SU-DHL-6 (cell line): ENCODE data around the gene SMOC2.

Experiments
- H2AFZ ChIP-seq: fragments of 200-600 bp; sonication (generic); 2 replicates; pipeline ENCODE4 v1.6.1; 2014; ENCODE audit warnings: low read depth, mild to moderate bottlenecking, moderate library complexity, mixed read lengths, antibody characterized with exemption, low read length; ENCODE audit not compliant: severe bottlenecking
- H3F3A ChIP-seq: fragments of 200-600 bp; shearing (Covaris generic); 2 replicates; pipeline ENCODE4 v1.6.0; 2016; ENCODE audit warnings: antibody characterized with exemption, mild to moderate bottlenecking; ENCODE audit not compliant: insufficient read depth
- H3K27ac ChIP-seq: fragments of 200-600 bp; sonication (generic); 2 replicates; pipeline ENCODE4 v1.5.1; 2016; ENCODE audit warnings: low read depth, mild to moderate bottlenecking, low read length, moderate library complexity, mixed read lengths
- H3K27me3 ChIP-seq: fragments of 200-600 bp; sonication (generic), shearing (Covaris generic); 2 replicates; pipeline ENCODE4 v1.6.0; 2014; ENCODE audit warnings: mild to moderate bottlenecking, low read length
- H3K36me3 ChIP-seq: fragments of 200-600 bp; sonication (generic); 2 replicates; pipeline ENCODE4 v1.6.1; 2014; ENCODE audit warnings: mild to moderate bottlenecking, low read length, mixed read lengths
- H3K4me2 ChIP-seq: fragments of 300-600, 200-600 bp; shearing (Covaris generic), sonication (generic); 2 replicates; pipeline ENCODE4 v1.6.0; 2014; ENCODE audit warnings: low read length, low read depth, mild to moderate bottlenecking; ENCODE audit not compliant: poor library complexity, severe bottlenecking
- H3K4me3 ChIP-seq: fragments of 200-600 bp; sonication (generic); 2 replicates; pipeline ENCODE4 v1.5.1; 2014; ENCODE audit warnings: antibody characterized with exemption, low read length, mild to moderate bottlenecking, mixed read lengths; ENCODE audit not compliant: insufficient read depth, poor library complexity, severe bottlenecking
- H3K79me2 ChIP-seq: fragments of 200-600 bp; sonication (generic); 2 replicates; pipeline ENCODE4 v1.6.1; 2014; ENCODE audit warnings: mild to moderate bottlenecking, low read length, moderate library complexity; ENCODE audit not compliant: insufficient read depth
- H3K9ac ChIP-seq: fragments of 200-600 bp; sonication (generic); 2 replicates; pipeline ENCODE4 v1.7.0; 2014; ENCODE audit warnings: mild to moderate bottlenecking, low read length
- H3K9me2 ChIP-seq: fragments of 200-600 bp; sonication (generic); replicated peaks from 2 replicates; pipeline ENCODE4 v1.6.1; 2014; ENCODE audit warnings: low read length; ENCODE audit not compliant: insufficient read depth
- H3K9me3 ChIP-seq: fragments of 200-600 bp; sonication (generic); 2 replicates; pipeline ENCODE4 v1.6.1; 2014; ENCODE audit warnings: low read length, mixed read lengths; ENCODE audit not compliant: insufficient read depth
- H4K20me1 ChIP-seq: fragments of 200-600 bp; sonication (generic); 2 replicates; pipeline ENCODE4 v1.6.1; 2014; ENCODE audit warnings: low read depth, mild to moderate bottlenecking, antibody characterized with exemption, low read length, moderate library complexity, mixed read lengths
- EZH2phosphoT487 ChIP-seq: fragments of 200-600 bp; sonication (generic), shearing (Covaris generic); conservative IDR thresholded peaks from 2 replicates; pipeline ENCODE4 v1.6.1; 2018; ENCODE audit warnings: mild to moderate bottlenecking, antibody characterized with exemption, low read length, moderate library complexity, mixed read lengths
- TF ChIP-seq, protein P1 (sequence below): fragments of 200-600 bp; sonication (generic); IDR thresholded peaks from one replicate; pipeline ENCODE4 v1.5.1; 2017; ENCODE audit warnings: antibody characterized with exemption, mild to moderate bottlenecking, low read length, moderate library complexity; ENCODE audit not compliant: insufficient read depth, poor library complexity, severe bottlenecking

SMOC2 gene

DNA sequence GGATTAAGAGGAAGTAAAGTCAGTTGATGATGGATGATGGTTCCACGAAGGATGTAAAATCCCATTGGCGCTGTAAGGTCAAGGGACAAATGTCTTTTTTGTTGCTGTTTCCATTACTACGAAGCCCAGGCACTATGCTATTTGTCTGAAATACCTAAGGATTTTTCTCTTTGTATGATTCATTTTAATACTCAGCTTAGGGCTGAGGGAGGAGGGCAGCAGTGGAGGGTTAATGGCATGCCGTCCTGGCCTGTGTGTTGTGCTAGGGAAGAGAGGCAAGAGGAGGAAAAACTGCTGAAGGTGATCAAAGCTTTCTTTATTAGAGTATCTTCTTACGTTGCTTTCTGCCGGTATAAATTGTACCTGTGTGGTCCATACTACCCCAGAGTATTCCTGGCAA is 6.5 kb upstream of the SMOC2 start:
- no peaks in the 10 kb centered on the region for H3K9me3 ChIP-seq
- 0 out of 2 replicates have a peak, but pooled peaks cover 6% of the 10 kb centered on the region for H3K27me3 ChIP-seq
- H3K4me2 ChIP-seq = no peak overlapping the region
- no peaks in the 10 kb centered on the region for H3K9me2 ChIP-seq
- H3K27ac ChIP-seq = no peak overlapping the region
- no peaks in the 10 kb centered on the region for H4K20me1 ChIP-seq
- H3K9ac ChIP-seq = no peak overlapping the region
- no peaks in the 10 kb centered on the region for H3K79me2 ChIP-seq
- H3K4me3 ChIP-seq = no peak overlapping the region
- H3F3A ChIP-seq = no peaks in the 10 kb centered on the region
- no peak overlapping the region for H2AFZ ChIP-seq
- H3K36me3 ChIP-seq = no peaks in the 10 kb centered on the region
- no peak for TF ChIP-seq EZH2phosphoT487
- TF ChIP-seq, protein P1, sequence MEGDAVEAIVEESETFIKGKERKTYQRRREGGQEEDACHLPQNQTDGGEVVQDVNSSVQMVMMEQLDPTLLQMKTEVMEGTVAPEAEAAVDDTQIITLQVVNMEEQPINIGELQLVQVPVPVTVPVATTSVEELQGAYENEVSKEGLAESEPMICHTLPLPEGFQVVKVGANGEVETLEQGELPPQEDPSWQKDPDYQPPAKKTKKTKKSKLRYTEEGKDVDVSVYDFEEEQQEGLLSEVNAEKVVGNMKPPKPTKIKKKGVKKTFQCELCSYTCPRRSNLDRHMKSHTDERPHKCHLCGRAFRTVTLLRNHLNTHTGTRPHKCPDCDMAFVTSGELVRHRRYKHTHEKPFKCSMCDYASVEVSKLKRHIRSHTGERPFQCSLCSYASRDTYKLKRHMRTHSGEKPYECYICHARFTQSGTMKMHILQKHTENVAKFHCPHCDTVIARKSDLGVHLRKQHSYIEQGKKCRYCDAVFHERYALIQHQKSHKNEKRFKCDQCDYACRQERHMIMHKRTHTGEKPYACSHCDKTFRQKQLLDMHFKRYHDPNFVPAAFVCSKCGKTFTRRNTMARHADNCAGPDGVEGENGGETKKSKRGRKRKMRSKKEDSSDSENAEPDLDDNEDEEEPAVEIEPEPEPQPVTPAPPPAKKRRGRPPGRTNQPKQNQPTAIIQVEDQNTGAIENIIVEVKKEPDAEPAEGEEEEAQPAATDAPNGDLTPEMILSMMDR = no peak

DNA sequence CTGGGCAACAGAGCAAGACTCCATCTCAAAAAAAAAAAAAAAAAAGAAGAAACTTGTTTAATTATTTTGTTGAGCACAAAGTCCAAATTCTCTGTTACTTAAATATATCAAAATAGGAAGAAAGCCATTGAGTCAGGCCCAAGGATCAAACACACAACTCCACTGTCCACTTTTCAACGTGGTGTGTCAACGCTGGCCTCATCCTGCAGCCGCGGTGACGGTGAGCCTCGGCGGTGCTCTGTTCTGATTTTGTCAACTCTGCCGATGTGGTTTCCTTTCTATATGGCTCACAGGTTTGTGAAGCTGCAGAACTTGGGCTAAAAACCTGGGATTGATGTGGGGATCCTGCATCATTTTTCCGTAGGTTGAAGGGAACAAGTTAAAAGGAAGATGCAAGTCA is 3.2 kb upstream of the SMOC2 start:
- Histone ChIP-seq H3K4me3 (no peak overlapping the region), H3F3A (no peaks in the 10 kb centered on the region), H3K27me3 (0 out of 2 replicates have a peak, but pooled peaks cover 6% of the 10 kb centered on the region), H3K27ac (no peak overlapping the region), H3K36me3 (no peaks in the 10 kb centered on the region), H3K4me2 (no peak overlapping the region), H4K20me1 (no peaks in the 10 kb centered on the region), H3K79me2 (no peaks in the 10 kb centered on the region), H3K9ac (no peak overlapping the region), H3K9me3 (no peaks in the 10 kb centered on the region), H2AFZ (no peak overlapping the region), H3K9me2 (no peaks in the 10 kb centered on the region)
- TF ChIP-seq, protein P1 = no peak

DNA sequence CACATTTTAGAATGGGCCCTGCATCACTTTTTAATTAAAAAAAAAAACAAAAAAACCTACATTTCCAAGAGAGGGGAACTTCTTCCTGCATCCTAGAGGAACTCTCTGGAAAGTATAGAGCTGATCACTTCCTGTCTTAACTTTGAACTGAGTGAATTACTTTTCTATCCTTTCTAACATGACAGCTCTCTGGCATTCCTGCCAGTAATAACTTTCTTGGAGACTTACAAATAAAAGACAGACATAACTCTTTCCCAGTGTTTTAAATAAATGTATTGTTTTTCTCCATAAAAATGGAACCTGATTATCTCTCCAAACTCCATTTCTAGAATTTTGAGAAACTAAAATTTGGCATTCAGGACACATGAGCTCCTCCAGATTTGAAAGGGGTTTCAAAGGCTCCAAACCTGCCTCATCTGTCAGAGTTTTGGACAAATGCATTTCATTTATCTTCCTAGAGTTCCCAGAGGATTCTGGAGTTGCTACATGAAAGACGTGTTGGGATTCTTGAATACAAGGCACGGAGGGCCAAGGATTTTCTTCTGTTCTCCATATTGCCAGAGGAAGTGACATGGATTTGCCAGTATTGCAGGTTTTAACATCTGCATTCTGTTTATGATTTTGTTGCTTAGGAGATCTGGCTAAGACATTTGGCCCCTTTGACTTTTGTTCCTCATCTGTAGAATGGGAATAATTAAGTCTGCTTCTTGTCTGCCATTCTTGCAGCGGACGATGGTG is 2.0 kb upstream of the SMOC2 start:
- H3K9me3 ChIP-seq = no peaks in the 10 kb centered on the region
- H3K4me3 ChIP-seq = no peak overlapping the region
- H3K9me2 ChIP-seq = no peaks in the 10 kb centered on the region
- no peaks in the 10 kb centered on the region for H3K79me2 ChIP-seq
- H4K20me1 ChIP-seq = no peaks in the 10 kb centered on the region
- no peak overlapping the region for H3K27ac ChIP-seq
- no peak overlapping the region for H2AFZ ChIP-seq
- no peaks in the 10 kb centered on the region for H3K36me3 ChIP-seq
- no peak for TF ChIP-seq EZH2phosphoT487
- TF ChIP-seq, protein P1 = no peak
- H3K4me2 ChIP-seq = no peak overlapping the region
- H3F3A ChIP-seq = no peaks in the 10 kb centered on the region
- H3K27me3 ChIP-seq = 0 out of 2 replicates have a peak, but pooled peaks cover 6% of the 10 kb centered on the region
- H3K9ac ChIP-seq = no peak overlapping the region
